MCF 10A (cell line): ENCODE data around the gene PTPRO. TPM values are rescaled to one million over a fixed set of nuclear protein-coding genes. Genes with fewer than 3 reads are reported as not detected.
A peak's percentile ranks its signal among the peaks of the same experiment; 100 is the strongest.

ENCODE experiments used
- BruUV-seq: library from RNA; stranded (reverse); fragments of 400-500 nt; replicated peaks from 2 replicates; lab custom pipeline; 2021; lab: Mats Ljungman, UMichigan
- CTCF ChIA-PET: fragments of 300-600 bp; sonication (Branson Sonifier 250); formaldehyde crosslinking; extraction: SDS; loops from one replicate; lab custom pipeline; 2021; ENCODE audit warnings: antibody characterized with exemption, inconsistent platforms; lab: Yijun Ruan, JAX
- POLR2A ChIA-PET: fragments of 300-600, 350-650 bp; sonication (Branson Sonifier 250); formaldehyde crosslinking; extraction: SDS; loops from one replicate; lab custom pipeline; 2020; ENCODE audit warnings: antibody characterized with exemption, inconsistent platforms; lab: Yijun Ruan, JAX
- DNase-seq: peaks from one replicate; pipeline ENCODE4 v3.0.0-alpha.2; 2018; ENCODE audit not compliant: unreplicated experiment
- H3K27ac Mint-ChIP-seq: one replicate; pipeline ENCODE4 v1.8.0; 2022; ENCODE audit warnings: mild to moderate bottlenecking, low read depth, mixed read lengths; ENCODE audit not compliant: unreplicated experiment
- H3K27me3 Mint-ChIP-seq: one replicate; pipeline ENCODE4 v1.8.0; 2022; ENCODE audit warnings: mixed read lengths; ENCODE audit not compliant: insufficient read depth, unreplicated experiment
- H3K36me3 Mint-ChIP-seq: one replicate; pipeline ENCODE4 v1.8.0; 2022; ENCODE audit warnings: mild to moderate bottlenecking, moderate library complexity, mixed read lengths; ENCODE audit not compliant: insufficient read depth, unreplicated experiment
- H3K4me1 Mint-ChIP-seq: one replicate; pipeline ENCODE4 v1.8.0; 2022; ENCODE audit warnings: mixed read lengths; ENCODE audit not compliant: insufficient read depth, unreplicated experiment
- H3K4me3 Mint-ChIP-seq: one replicate; pipeline ENCODE4 v1.8.0; 2022; ENCODE audit warnings: mild to moderate bottlenecking, moderate library complexity, mixed read lengths; ENCODE audit not compliant: unreplicated experiment
- H3K9me3 Mint-ChIP-seq: one replicate; pipeline ENCODE4 v1.8.0; 2022; ENCODE audit warnings: mixed read lengths; ENCODE audit not compliant: unreplicated experiment
- intact Hi-C: fragments of 100-400 bp; cut with micrococcal nuclease; formaldehyde crosslinking; loops from 2 replicates; pipeline ENCODE4 v1.14.1; 2022
- total RNA-seq: library from RNA; stranded (reverse); gene quantifications from 2 replicates; pipeline ENCODE4 v1.2.3, GENCODE V29; 2022
- TF ChIP-seq, protein P1 (sequence below): fragments of 200-600 bp; IDR thresholded peaks from one replicate; pipeline ENCODE4 v1.8.0; 2022; ENCODE audit warnings: antibody characterized with exemption, mild to moderate bottlenecking; ENCODE audit not compliant: unreplicated experiment

PTPRO gene
- total RNA-seq, 1 experiment from 2014 or later: 2.2 TPM

- CTCF ChIA-PET: no interaction called here
- Mint-ChIP-seq H3K27ac (no peak overlapping the region), H3K4me1 (peaks cover 6% of the 10 kb centered on the region), H3K27me3 (no peaks in the 10 kb centered on the region), H3K36me3 (no peaks in the 10 kb centered on the region), H3K4me3 (no peak overlapping the region), H3K9me3 (no peaks in the 10 kb centered on the region)
- no peak for DNase-seq
- TF ChIP-seq, protein P1, sequence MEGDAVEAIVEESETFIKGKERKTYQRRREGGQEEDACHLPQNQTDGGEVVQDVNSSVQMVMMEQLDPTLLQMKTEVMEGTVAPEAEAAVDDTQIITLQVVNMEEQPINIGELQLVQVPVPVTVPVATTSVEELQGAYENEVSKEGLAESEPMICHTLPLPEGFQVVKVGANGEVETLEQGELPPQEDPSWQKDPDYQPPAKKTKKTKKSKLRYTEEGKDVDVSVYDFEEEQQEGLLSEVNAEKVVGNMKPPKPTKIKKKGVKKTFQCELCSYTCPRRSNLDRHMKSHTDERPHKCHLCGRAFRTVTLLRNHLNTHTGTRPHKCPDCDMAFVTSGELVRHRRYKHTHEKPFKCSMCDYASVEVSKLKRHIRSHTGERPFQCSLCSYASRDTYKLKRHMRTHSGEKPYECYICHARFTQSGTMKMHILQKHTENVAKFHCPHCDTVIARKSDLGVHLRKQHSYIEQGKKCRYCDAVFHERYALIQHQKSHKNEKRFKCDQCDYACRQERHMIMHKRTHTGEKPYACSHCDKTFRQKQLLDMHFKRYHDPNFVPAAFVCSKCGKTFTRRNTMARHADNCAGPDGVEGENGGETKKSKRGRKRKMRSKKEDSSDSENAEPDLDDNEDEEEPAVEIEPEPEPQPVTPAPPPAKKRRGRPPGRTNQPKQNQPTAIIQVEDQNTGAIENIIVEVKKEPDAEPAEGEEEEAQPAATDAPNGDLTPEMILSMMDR: no peak
- intact Hi-C loops: no loop called here
- BruUV-seq: no TSS peak
- POLR2A ChIA-PET: no interaction called here
Measured at GRCh38 chr12:15427913-15428312, 105.6 kb downstream of the PTPRO start.

GRCh38 chr12:15428632-15429031 lies 106.3 kb downstream of the PTPRO start:
- peaks cover 4% of the 10 kb centered on the region for H3K4me1 Mint-ChIP-seq
- POLR2A ChIA-PET: no interaction called here
- intact Hi-C loops: no loop called here
- no peaks in the 10 kb centered on the region for H3K36me3 Mint-ChIP-seq
- CTCF ChIA-PET: no interaction called here
- BruUV-seq: no TSS peak
- TF ChIP-seq, protein P1: no peak
- H3K27ac Mint-ChIP-seq: no peak overlapping the region
- H3K4me3 Mint-ChIP-seq: no peak overlapping the region
- H3K27me3 Mint-ChIP-seq: no peaks in the 10 kb centered on the region
- DNase-seq: no peak
- no peaks in the 10 kb centered on the region for H3K9me3 Mint-ChIP-seq

GRCh38 chr12:15429262-15429661 lies 107.0 kb downstream of the PTPRO start:
- Mint-ChIP-seq H3K9me3 (no peaks in the 10 kb centered on the region), H3K4me3 (no peak overlapping the region), H3K27ac (no peak overlapping the region), H3K27me3 (no peaks in the 10 kb centered on the region), H3K36me3 (no peaks in the 10 kb centered on the region), H3K4me1 (no peaks in the 10 kb centered on the region)
- no peak for DNase-seq
- intact Hi-C loops: no loop called here
- BruUV-seq: no TSS peak
- CTCF ChIA-PET: no interaction called here
- TF ChIP-seq, protein P1: no peak
- POLR2A ChIA-PET: no interaction called here

- ChIA-PET CTCF (interaction anchor here (0.6 kb wide), 2 partner anchors 16 to 159 kb away, joined by 3 to 4 read pairs; no protein-coding TSS in a partner anchor), POLR2A (interaction anchor here (0.7 to 1.1 kb wide), 4 partner anchors 10 to 149 kb away, joined by 3 read pairs; no protein-coding TSS in a partner anchor)
- TF ChIP-seq, protein P1: no peak
- H3K4me3 Mint-ChIP-seq: no peak overlapping the region
- no peaks in the 10 kb centered on the region for H3K9me3 Mint-ChIP-seq
- H3K27me3 Mint-ChIP-seq: no peaks in the 10 kb centered on the region
- no peaks in the 10 kb centered on the region for H3K4me1 Mint-ChIP-seq
- peak; percentile 11 for DNase-seq
- BruUV-seq: no TSS peak
- no peaks in the 10 kb centered on the region for H3K36me3 Mint-ChIP-seq
- H3K27ac Mint-ChIP-seq: no peak overlapping the region
- intact Hi-C loops: no loop called here
Measured at GRCh38 chr12:15435597-15435996, 113.3 kb downstream of the PTPRO start.
